ENCODE results near the gene DYTN.

Gene DYTN

GRCh38 chr2:206611736-206612135 lies 106.5 kb downstream of the DYTN start:
- DNase-seq = no peak

GRCh38 chr2:206611191-206611590 lies 107.0 kb downstream of the DYTN start:
- no peak for DNase-seq

GRCh38 chr2:206610451-206610850 lies 107.7 kb downstream of the DYTN start:
- no peak for DNase-seq

- DNase-seq = no peak
Observed at GRCh38 chr2:206603243-206603642, 115.0 kb downstream of the DYTN start.
